ENCODE data around the gene VPS37B. TPM values are rescaled to one million over a fixed set of nuclear protein-coding genes. Genes with fewer than 3 reads are reported as not detected.

The VPS37B gene
- total RNA-seq, 2 donors from 2014 or later: 22.7 to 24.1 TPM

DNA sequence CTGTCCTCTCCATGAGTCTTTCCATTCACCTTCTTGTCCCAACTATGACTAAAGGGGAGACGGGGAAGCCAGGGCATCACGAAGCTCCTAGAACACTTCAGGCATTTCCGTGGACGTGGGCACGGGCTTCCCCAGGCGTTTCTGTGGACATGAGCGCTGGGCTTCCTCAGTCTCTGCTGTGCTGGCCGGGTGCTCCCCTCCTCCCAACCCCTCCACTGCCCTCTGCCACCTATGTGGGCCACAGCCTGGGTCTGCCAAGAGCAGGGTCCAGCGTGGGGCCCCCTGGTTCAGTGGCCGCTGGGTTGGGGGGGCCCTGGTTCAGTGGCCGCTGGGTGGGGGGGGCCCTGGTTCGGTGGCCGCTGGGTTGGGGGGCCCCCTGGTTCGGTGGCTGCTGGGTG lies 45.9 kb downstream of the VPS37B start:
- Histone ChIP-seq H3K27ac (ENCODE audit: low read depth, low read length) (no peak overlapping the region), H3K4me1 (ENCODE audit: control insufficient read depth, insufficient read depth, low read length) (no peaks in the 10 kb centered on the region), H3K36me3 (ENCODE audit: control insufficient read depth, insufficient read depth, low read length) (no peaks in the 10 kb centered on the region), H3K27me3 (ENCODE audit: control insufficient read depth, insufficient read depth, low read length, poor library complexity, severe bottlenecking) (no peaks in the 10 kb centered on the region), H3K4me3 (ENCODE audit: low read length) (no peak overlapping the region), H3K9me3 (ENCODE audit: control insufficient read depth, low read length) (no peaks in the 10 kb centered on the region), H3K9ac (ENCODE audit: extremely low read depth, low read length, poor library complexity, severe bottlenecking) (no peak overlapping the region)
- TF ChIP-seq, protein P1, sequence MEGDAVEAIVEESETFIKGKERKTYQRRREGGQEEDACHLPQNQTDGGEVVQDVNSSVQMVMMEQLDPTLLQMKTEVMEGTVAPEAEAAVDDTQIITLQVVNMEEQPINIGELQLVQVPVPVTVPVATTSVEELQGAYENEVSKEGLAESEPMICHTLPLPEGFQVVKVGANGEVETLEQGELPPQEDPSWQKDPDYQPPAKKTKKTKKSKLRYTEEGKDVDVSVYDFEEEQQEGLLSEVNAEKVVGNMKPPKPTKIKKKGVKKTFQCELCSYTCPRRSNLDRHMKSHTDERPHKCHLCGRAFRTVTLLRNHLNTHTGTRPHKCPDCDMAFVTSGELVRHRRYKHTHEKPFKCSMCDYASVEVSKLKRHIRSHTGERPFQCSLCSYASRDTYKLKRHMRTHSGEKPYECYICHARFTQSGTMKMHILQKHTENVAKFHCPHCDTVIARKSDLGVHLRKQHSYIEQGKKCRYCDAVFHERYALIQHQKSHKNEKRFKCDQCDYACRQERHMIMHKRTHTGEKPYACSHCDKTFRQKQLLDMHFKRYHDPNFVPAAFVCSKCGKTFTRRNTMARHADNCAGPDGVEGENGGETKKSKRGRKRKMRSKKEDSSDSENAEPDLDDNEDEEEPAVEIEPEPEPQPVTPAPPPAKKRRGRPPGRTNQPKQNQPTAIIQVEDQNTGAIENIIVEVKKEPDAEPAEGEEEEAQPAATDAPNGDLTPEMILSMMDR (conservative IDR thresholded peaks at IDR 0.05): no peak
- Mint-ChIP-seq H3K27me3 (ENCODE audit: insufficient read depth) (no peaks in the 10 kb centered on the region), H3K4me1 (no peaks in the 10 kb centered on the region), H3K4me3 (no peak overlapping the region), H3K27ac (no peak overlapping the region), H3K9me3 (no peaks in the 10 kb centered on the region), H3K36me3 (ENCODE audit: low read depth) (peaks cover 5% of the 10 kb centered on the region)
- WGBS, 2 experiments (ENCODE audit: insufficient coverage in 1 of 2, insufficient read length in 1 of 2): 96% methylated on average over 10 of the region's 14 CpGs; no CpG with 5 or more reads in 1 of the 2 experiments
- no peak for DNase-seq

DNA sequence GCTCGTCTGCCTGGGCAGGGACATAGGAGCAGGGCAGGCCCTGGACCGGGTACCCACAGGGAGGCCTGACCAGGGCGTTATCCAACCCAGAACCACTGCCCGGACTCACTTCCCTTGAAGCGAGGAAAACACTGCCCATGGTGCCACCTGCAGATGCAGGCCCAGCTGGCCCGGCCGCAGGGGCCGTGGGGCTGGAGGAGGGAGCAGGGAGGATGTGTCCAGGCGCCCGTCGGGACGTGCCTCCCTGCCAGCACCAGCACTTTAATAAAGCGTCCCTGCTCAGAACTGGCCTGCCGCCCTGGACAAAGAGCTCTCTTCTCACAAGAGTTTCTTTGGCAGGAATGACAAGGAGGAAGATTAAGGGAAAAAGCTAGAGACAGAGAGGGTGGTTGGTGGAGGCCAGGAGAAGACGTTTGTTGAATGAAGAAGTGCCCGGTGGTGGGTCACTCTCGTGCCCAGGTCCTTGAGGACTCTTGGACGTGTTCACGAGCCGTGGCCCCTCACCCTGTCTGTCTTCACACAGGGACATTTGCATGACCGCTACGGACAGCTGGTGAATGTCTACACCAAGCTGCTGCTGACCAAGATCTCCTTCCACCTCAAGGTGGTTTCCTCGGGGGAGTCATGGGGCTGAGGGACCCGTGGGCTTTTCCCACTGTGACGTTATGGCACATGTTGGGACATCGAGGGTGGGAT lies 46.4 kb downstream of the VPS37B start:
- H3K9me3 Mint-ChIP-seq: no peaks in the 10 kb centered on the region
- no peaks in the 10 kb centered on the region for H3K27me3 Mint-ChIP-seq (ENCODE audit: insufficient read depth)
- Histone ChIP-seq H3K4me1 (ENCODE audit: control insufficient read depth, insufficient read depth, low read length) (no peaks in the 10 kb centered on the region), H3K9me3 (ENCODE audit: control insufficient read depth, low read length) (no peaks in the 10 kb centered on the region), H3K27ac (ENCODE audit: low read depth, low read length) (no peak overlapping the region), H3K9ac (ENCODE audit: extremely low read depth, low read length, poor library complexity, severe bottlenecking) (no peak overlapping the region), H3K36me3 (ENCODE audit: control insufficient read depth, insufficient read depth, low read length) (no peaks in the 10 kb centered on the region), H3K27me3 (ENCODE audit: control insufficient read depth, insufficient read depth, low read length, poor library complexity, severe bottlenecking) (no peaks in the 10 kb centered on the region), H3K4me3 (ENCODE audit: low read length) (no peak overlapping the region)
- 90 to 93% methylated on average over 20 to 26 of the region's 26 CpGs for WGBS, 2 experiments (ENCODE audit: insufficient coverage in 1 of 2, insufficient read length in 1 of 2)
- TF ChIP-seq, protein P1 (conservative IDR thresholded peaks at IDR 0.05): no peak
- H3K36me3 Mint-ChIP-seq (ENCODE audit: low read depth): peaks cover 5% of the 10 kb centered on the region
- no peak overlapping the region for H3K27ac Mint-ChIP-seq
- H3K4me1 Mint-ChIP-seq: no peaks in the 10 kb centered on the region
- no peak for DNase-seq
- no peak overlapping the region for H3K4me3 Mint-ChIP-seq

DNA sequence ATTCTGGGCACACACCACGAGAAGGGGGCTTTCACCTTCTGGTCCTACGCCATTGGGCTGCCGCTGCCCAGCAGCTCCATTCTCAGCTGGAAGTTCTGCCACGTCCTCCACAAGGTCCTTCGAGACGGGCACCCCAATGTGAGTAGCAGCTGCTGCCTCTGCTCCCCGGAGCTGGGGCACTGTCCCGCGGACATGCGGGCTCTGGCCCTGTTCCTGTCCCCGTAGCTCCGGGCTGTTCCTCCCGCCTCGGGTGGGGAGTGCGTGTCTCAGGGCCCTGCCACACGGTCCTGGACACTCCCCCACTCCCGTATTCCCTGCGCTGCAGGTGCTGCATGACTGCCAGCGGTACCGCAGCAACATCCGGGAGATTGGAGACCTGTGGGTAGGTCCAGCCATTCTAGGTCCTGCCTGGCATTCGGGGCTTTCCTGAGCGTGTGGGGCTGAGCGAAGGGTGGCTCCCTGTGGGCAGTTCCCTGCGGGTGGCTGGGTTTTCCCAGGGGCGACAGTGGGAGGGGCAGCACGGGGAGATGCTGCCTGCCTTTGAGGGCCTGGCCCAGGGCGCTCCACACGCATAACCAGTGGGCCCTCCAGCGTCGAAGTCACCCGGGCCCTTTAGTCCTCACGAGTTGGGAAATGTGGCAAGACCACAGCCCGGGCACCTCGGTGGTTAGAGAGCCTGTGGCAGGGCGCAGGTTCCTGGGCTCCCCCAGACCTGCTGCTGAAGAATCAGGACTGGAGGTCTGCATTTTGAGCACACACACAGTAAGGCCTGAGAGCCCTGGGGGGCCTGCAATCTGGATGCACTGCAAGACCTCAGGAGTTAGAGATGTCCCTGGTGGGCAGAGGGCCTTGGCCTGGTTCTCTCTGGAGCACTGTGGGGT lies 47.2 kb downstream of the VPS37B start:
- Histone ChIP-seq H3K9me3 (ENCODE audit: control insufficient read depth, low read length) (no peaks in the 10 kb centered on the region), H3K27ac (ENCODE audit: low read depth, low read length) (no peak overlapping the region), H3K4me1 (ENCODE audit: control insufficient read depth, insufficient read depth, low read length) (no peaks in the 10 kb centered on the region), H3K27me3 (ENCODE audit: control insufficient read depth, insufficient read depth, low read length, poor library complexity, severe bottlenecking) (no peaks in the 10 kb centered on the region), H3K4me3 (ENCODE audit: low read length) (no peak overlapping the region), H3K36me3 (ENCODE audit: control insufficient read depth, insufficient read depth, low read length) (no peaks in the 10 kb centered on the region), H3K9ac (ENCODE audit: extremely low read depth, low read length, poor library complexity, severe bottlenecking) (no peak overlapping the region)
- H3K27ac Mint-ChIP-seq: no peak overlapping the region
- peaks cover 5% of the 10 kb centered on the region for H3K36me3 Mint-ChIP-seq (ENCODE audit: low read depth)
- no peaks in the 10 kb centered on the region for H3K27me3 Mint-ChIP-seq (ENCODE audit: insufficient read depth)
- TF ChIP-seq, protein P1 (conservative IDR thresholded peaks at IDR 0.05): no peak
- H3K4me3 Mint-ChIP-seq: no peak overlapping the region
- H3K9me3 Mint-ChIP-seq: no peaks in the 10 kb centered on the region
- H3K4me1 Mint-ChIP-seq: no peaks in the 10 kb centered on the region
- WGBS, 2 experiments (ENCODE audit: insufficient coverage in 1 of 2, insufficient read length in 1 of 2): 88% methylated on average over 30 to 36 of the region's 36 CpGs
- DNase-seq: peak; percentile 51
